ENCODE results near the gene ABHD8.
"Not testable (repeated sequence)": the region's sequence is repeated elsewhere in the genome, so short reads cannot be mapped to it uniquely, and the experiment has no call there.

The ABHD8 gene

DNA sequence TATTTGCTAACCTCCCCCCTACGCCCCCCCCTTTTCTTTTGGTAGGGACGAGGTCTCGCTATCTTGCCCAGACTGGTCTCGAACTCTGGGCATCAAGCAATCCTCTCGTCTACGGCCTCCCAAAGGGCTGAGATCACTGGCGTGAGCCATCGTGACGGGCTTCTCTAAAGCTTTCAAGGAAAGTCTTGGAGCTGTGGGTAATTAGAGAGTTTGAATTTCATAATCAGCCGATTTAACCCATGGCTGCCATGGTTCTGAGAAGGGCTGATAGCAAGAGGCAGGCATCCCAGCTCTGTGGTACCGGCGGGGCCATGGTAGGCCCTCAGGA, 679 bp upstream of the ABHD8 start:
- peak overlapping the region; percentile 82 to 94 for H3K27ac ChIP-seq
- peak overlapping the region; percentile 86 for H3K4me3 ChIP-seq
- TF ChIP-seq, protein P1, sequence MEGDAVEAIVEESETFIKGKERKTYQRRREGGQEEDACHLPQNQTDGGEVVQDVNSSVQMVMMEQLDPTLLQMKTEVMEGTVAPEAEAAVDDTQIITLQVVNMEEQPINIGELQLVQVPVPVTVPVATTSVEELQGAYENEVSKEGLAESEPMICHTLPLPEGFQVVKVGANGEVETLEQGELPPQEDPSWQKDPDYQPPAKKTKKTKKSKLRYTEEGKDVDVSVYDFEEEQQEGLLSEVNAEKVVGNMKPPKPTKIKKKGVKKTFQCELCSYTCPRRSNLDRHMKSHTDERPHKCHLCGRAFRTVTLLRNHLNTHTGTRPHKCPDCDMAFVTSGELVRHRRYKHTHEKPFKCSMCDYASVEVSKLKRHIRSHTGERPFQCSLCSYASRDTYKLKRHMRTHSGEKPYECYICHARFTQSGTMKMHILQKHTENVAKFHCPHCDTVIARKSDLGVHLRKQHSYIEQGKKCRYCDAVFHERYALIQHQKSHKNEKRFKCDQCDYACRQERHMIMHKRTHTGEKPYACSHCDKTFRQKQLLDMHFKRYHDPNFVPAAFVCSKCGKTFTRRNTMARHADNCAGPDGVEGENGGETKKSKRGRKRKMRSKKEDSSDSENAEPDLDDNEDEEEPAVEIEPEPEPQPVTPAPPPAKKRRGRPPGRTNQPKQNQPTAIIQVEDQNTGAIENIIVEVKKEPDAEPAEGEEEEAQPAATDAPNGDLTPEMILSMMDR (IDR thresholded peaks at IDR 0.05): no peak
- DNase-seq (ENCODE audit: low spot score): no peak

DNA sequence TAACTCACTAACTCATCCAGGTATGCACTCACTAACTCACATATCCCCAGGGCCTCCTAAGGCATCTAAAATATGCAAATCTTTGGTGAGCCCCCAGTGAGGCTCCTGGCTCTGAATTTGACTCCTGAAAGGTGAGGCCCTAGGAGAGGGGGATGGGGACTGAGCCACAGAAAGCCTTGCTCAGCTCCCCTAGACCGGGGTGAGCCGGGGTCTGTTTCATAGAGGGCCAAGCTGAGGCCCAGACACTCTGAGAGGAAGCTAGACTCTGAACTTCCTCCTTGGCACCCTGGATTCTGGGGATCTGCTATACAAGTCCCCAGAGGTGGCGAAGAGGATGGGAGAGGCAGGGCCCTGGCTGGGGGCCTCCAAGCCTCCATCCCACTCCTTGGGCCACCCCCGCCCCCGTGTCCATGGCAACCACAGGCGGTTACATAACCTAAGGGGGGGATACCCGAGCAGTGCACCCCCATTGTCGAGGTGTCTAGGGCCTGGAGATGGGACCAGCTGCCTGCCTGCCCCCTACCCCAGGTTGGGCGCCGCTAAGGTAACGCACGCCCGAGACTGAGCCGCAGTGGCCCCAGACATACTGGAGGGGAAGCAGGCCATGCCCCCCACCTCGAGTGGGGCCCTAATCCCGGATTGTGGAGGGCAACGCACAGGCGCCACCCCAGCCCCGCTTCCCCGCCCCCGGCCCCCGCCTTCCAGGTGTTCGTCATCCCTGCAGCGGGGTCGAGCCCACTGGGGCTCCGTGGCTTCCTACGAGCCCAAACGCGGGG, 646 bp downstream of the ABHD8 start:
- TF ChIP-seq, protein P1 (IDR thresholded peaks at IDR 0.05): no peak
- Histone ChIP-seq H3K27ac (peak overlapping the region; percentile 82 to 94), H3K4me3 (peak overlapping the region; percentile 86)
- no peak for DNase-seq (ENCODE audit: low spot score)

DNA sequence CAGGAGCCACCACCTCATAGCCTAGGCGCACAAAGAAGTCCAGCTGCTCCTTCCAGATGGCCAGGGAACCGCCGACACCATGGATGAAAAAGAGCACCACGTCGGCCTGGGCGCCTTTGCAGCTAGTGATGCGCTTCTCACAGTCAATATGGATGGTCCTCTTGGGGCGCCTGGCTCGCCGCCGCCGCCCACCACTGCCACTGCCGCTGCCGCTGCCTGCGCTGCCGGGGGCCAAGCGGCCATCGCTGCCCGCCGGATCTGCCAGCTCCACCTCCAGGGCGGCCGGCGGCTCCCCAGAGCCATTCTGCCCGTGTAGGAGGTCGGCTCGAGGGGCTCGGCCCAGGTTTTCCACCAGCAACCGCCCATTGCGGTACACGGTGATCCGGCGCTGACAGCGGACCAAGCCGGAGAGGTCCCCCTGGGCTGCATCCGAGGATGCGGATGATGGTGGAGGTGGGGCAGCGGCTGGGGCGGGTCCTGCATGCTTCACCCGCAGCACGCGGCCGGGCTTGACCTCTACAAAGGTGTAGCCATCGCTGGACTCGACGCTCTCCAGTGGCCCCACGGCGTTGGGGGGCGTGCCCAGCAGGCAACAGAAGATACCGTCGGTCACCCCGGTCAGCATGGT, 2.1 kb downstream of the ABHD8 start:
- Histone ChIP-seq H3K27ac (no peak overlapping the region), H3K4me3 (no peak overlapping the region)
- TF ChIP-seq, protein P1 (IDR thresholded peaks at IDR 0.05): no peak
- no peak for DNase-seq (ENCODE audit: low spot score)

DNA sequence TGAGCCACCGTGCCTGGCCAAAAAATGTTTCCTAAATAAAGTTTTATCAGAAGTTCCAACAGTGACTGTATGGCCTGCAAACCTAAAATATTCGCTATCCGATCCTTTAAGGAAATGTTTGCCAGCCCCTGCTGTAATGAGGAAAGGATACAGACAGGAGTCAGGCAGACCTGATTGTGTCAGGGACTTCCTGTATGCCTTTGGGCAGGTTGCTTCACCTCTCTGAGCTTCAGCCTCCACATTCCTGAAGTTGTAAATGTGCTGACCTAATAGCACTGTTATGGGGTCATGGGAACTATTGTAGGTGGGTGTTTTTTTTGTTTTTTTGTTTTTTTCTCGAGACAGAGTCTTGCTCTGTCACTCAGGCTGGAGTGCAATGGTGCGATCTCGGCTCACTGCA, 6.2 kb downstream of the ABHD8 start:
- Histone ChIP-seq H3K27ac (no peak overlapping the region), H3K4me3 (no peak overlapping the region)
- no peak for DNase-seq (ENCODE audit: low spot score)
- TF ChIP-seq, protein P1 (IDR thresholded peaks at IDR 0.05): no peak

DNA sequence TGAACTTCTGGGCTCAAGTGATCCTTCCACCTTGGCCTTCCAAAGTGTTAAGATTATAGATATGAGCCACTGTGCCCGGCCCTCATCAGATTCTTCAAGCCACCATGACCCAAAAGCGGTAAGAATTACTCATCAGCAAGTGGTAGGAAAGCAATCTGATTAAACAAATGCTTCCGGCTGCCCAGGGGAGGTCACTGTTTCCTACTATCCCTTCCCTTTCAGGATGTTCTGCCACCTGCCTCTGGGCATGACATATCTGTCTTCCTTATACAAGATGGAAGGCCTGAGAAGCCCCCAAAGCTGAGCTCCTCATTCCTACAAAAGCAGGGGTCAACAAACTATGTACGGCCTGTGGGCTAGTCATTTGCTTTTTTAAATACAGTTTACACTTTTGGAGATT, 7.0 kb downstream of the ABHD8 start:
- DNase-seq (ENCODE audit: low spot score): no peak
- Histone ChIP-seq H3K4me3 (no peak overlapping the region), H3K27ac (no peak overlapping the region)
- TF ChIP-seq, protein P1 (IDR thresholded peaks at IDR 0.05): no peak

DNA sequence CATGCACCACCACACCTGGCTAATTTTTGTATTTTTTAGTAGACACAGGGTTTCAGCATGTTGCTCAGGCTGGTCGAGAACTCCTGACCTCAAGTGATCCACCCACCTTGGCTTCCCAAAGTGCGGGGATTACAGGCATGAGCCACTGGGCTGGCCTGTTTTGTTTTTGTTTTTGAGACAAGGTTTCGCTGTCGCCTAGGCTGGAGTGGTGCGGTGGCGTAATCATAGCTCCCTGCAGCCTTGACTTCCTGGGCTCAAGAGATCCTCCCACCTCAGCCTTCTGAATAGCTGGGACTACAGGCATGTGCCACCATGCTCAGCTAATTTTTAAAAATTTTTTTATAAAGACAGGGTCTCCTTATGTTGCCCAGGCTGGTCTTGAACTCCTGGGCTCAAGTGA, 7.7 kb downstream of the ABHD8 start:
- DNase-seq (ENCODE audit: low spot score); H3K4me3 ChIP-seq; H3K27ac ChIP-seq: not testable (repeated sequence)

DNA sequence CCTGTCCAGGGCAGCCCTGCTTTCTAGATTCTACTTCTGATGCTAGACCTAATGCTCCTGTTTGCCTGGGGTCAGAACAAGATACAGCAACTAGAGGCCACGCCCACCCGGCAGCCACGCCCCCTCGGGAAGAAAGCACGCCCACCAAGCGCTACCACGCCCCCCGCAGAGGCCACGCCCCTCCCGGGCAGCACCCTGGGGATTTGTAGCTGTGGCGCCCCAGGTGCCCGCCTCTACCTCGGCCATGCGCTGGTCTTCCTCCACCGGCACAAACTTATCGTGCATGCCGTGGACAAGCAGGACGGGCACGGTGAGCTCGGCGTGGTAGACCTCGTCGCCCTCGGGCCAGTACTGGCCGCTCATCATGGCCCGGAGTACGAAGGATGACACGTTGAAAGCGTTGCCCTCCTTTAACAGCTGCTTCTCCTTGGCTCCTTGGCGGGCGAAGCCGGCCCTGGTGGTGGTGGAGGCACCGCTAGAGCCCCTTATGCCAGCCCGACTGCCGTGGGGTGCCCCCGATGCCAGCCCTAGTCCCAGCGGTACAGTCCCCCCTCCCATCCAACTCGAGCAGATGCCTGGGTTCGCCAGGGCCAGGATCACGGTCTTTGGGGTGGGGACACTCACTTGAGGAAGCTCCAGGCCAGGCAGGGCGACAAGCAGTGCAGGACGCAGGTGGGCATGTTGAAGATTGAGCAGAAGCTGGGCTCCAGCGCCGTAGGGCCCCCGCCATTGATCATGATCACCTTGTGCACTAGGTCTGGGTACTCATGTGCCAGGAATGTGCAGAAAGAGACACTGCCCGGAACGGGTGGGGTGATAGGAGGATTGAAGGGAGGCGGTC, 9.0 kb downstream of the ABHD8 start:
- no peak overlapping the region for H3K4me3 ChIP-seq
- TF ChIP-seq, protein P1 (IDR thresholded peaks at IDR 0.05): no peak
- DNase-seq (ENCODE audit: low spot score): no peak
- H3K27ac ChIP-seq: no peak overlapping the region

All from coronary artery (tissue), 2 donors.